ENCODE measurements around the gene MAN1C1. TPM values are rescaled to one million over a fixed set of nuclear protein-coding genes. Genes with fewer than 3 reads are reported as not detected.
A peak's percentile ranks its signal among the peaks of the same experiment; 100 is the strongest.

The MAN1C1 gene
- total and polyA plus RNA-seq, 10 of the 15 experiments (the other 5 are each of a cell fraction or from before 2014, with no cell fraction given) = 0.12 to 0.56 (median 0.22) TPM; not detected in 3

DNA sequence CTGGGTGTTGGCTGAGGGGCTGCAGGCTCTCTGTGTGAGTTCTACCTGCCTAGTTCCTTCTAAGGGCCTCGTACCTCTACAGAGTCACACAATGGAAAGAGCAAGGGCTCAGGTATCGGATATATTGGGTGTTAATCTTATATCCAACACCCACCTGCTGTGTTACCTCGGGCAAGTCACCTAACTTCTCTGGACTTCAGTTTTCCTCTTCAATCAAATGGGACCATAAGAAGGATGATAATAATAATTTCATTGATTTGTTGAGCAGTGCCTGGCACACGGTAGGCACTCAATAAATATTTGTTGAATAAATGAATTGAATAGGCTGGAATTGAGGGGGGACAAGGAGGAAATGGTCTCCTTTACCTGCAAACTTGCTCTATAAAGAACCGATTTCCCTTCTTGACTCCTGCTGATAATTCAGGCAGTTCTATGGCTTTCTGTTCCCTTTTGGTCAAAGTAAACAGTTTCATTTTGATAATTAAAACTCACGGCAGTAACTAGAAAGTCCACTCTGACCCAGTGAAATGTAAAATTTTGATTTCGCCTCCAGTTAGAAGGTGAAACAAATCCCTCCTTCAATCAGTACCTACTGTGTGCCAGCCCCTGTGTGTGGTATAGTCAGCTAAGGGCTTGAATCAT is 16.5 kb upstream of the MAN1C1 start (continued):
- 0 out of 2 replicates have a peak, but pooled peaks have one; percentile 12 for TF ChIP-seq IKZF1 (conservative IDR thresholded peaks at IDR 0.05)
- TF ChIP-seq MYB (IDR thresholded peaks at IDR 0.05; ENCODE audit: borderline replicate concordance, low read depth, low read length) = no peak
- no peak for TF ChIP-seq GATAD2B (conservative IDR thresholded peaks at IDR 0.05; ENCODE audit: low read depth)
- TF ChIP-seq MEF2A (IDR thresholded peaks at IDR 0.05; ENCODE audit: insufficient read depth, low read depth, low read length) = no peak
- peak; percentile 47 for TF ChIP-seq RUNX3 (IDR thresholded peaks at IDR 0.05; ENCODE audit: low read length)
- TF ChIP-seq HCFC1 (IDR thresholded peaks at IDR 0.05; ENCODE audit: low read length) = no peak
- no peak for TF ChIP-seq NBN (IDR thresholded peaks at IDR 0.05)
- TF ChIP-seq SMARCA5 (IDR thresholded peaks at IDR 0.05) = 0 out of 2 replicates have a peak, but pooled peaks have one; percentile 31
- TF ChIP-seq ZBED1 (IDR thresholded peaks at IDR 0.05; ENCODE audit: borderline replicate concordance) = no peak
- TF ChIP-seq TBL1XR1 (IDR thresholded peaks at IDR 0.05; ENCODE audit: low read depth, low read length) = no peak
- no peak for TF ChIP-seq RAD51 (IDR thresholded peaks at IDR 0.05)
- no peak for TF ChIP-seq SIN3A (IDR thresholded peaks at IDR 0.05; ENCODE audit: low read depth, low read length)
- no peak for TF ChIP-seq NR2C2 (IDR thresholded peaks at IDR 0.05; ENCODE audit: borderline replicate concordance, control insufficient read depth, insufficient read length, low read depth)
- no peak for TF ChIP-seq RAD21 (IDR thresholded peaks at IDR 0.05; ENCODE audit: insufficient read depth, low read depth, low read length)
- TF ChIP-seq SIX5 (IDR thresholded peaks at IDR 0.05; ENCODE audit: low read depth, low read length, severe bottlenecking) = no peak
- no peak for TF ChIP-seq E2F4 (IDR thresholded peaks at IDR 0.05; ENCODE audit: low read depth, low read length)
- TF ChIP-seq ASH2L (IDR thresholded peaks at IDR 0.05; ENCODE audit: borderline replicate concordance, low read depth) = no peak
- no peak for TF ChIP-seq ATF7 (IDR thresholded peaks at IDR 0.05; ENCODE audit: low read depth)
- no peak for TF ChIP-seq RBBP5 (conservative IDR thresholded peaks at IDR 0.05)
- no peak for TF ChIP-seq IRF4 (IDR thresholded peaks at IDR 0.05; ENCODE audit: low read depth, low read length)
- no peak for TF ChIP-seq HSF1 (IDR thresholded peaks at IDR 0.05; ENCODE audit: low read depth, low read length)
- peak in 1 of 2 experiments; percentile 53; a peak in 1 of 4 replicates for TF ChIP-seq EP300 (IDR thresholded peaks at IDR 0.05; ENCODE audit: borderline replicate concordance in 1 of 2, control insufficient read depth in 1 of 2, low read depth in 2 of 2, low read length in 2 of 2)
- peak; percentile 39; the same call in 1 of the 2 replicates for TF ChIP-seq MTA2 (IDR thresholded peaks at IDR 0.05; ENCODE audit: low read depth)
- TF ChIP-seq CBX3 (IDR thresholded peaks at IDR 0.05; ENCODE audit: borderline replicate concordance, low read depth) = no peak
- no peak for TF ChIP-seq FOXM1 (IDR thresholded peaks at IDR 0.05; ENCODE audit: low read depth, low read length)
- TF ChIP-seq ZNF207 (IDR thresholded peaks at IDR 0.05; ENCODE audit: borderline replicate concordance) = no peak
- TF ChIP-seq, protein P1, sequence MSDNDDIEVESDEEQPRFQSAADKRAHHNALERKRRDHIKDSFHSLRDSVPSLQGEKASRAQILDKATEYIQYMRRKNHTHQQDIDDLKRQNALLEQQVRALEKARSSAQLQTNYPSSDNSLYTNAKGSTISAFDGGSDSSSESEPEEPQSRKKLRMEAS (IDR thresholded peaks at IDR 0.05; ENCODE audit: low read depth, low read length) = no peak
- no peak for TF ChIP-seq EED (IDR thresholded peaks at IDR 0.05; ENCODE audit: low read depth)
- TF ChIP-seq, protein P2, sequence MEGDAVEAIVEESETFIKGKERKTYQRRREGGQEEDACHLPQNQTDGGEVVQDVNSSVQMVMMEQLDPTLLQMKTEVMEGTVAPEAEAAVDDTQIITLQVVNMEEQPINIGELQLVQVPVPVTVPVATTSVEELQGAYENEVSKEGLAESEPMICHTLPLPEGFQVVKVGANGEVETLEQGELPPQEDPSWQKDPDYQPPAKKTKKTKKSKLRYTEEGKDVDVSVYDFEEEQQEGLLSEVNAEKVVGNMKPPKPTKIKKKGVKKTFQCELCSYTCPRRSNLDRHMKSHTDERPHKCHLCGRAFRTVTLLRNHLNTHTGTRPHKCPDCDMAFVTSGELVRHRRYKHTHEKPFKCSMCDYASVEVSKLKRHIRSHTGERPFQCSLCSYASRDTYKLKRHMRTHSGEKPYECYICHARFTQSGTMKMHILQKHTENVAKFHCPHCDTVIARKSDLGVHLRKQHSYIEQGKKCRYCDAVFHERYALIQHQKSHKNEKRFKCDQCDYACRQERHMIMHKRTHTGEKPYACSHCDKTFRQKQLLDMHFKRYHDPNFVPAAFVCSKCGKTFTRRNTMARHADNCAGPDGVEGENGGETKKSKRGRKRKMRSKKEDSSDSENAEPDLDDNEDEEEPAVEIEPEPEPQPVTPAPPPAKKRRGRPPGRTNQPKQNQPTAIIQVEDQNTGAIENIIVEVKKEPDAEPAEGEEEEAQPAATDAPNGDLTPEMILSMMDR (IDR thresholded peaks at IDR 0.05 in 2 of 3, conservative IDR thresholded peaks at IDR 0.05 in 1 of 3; ENCODE audit: control insufficient read depth in 2 of 3, extremely low read depth in 1 of 3, insufficient read depth in 1 of 3, low read depth in 3 of 3, low read length in 3 of 3) = no peak

Data from GM12878 (cell line).